LoVo (cell line): ENCODE results near the gene DGLUCY.
"Not testable (repeated sequence)": the region's sequence is repeated elsewhere in the genome, so short reads cannot be mapped to it uniquely, and the experiment has no call there.

Experiments
- DNase-seq: peaks from one replicate; pipeline ENCODE4 v3.0.0-alpha.2; 2016; ENCODE audit warnings: low spot score

Gene DGLUCY

DNA sequence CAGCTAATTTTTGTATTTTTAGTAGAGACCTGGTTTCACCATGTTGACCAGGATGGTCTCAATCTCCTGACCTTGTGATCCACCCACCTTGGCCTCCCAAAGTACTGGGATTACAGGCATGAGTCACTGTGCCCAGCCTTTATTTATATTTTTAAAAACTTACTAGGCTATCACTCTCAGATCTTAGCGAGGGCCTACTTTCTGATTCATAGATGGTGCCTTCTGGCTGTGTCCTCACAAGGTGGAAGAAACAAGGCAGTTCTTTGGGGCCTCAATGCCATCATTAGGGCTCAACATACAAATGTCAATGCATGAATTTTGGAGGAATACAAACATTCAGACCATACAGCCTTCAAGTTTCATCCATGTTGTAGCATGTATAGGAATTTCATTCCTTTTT is 2.4 kb upstream of the DGLUCY start:
- DNase-seq: peak; percentile 26

DNA sequence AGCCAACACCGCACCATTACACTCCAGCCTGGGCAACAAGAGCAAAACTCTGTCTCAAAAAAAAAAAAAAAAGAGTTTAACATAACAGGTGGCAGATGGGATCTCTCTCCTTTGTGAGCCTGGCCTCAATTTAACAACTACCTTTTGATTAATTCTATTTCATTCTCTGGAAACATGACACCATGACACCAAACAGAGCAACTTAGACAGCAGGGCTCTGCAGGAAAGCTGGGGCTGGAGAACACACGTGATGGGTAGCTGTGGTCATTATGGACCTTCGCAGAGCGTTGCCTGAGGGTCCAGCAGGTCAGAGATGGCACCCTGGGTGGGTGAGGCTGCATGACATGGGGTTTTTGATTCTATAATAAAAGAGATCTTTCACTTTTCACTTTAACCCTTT is 1.7 kb upstream of the DGLUCY start:
- no peak for DNase-seq

DNA sequence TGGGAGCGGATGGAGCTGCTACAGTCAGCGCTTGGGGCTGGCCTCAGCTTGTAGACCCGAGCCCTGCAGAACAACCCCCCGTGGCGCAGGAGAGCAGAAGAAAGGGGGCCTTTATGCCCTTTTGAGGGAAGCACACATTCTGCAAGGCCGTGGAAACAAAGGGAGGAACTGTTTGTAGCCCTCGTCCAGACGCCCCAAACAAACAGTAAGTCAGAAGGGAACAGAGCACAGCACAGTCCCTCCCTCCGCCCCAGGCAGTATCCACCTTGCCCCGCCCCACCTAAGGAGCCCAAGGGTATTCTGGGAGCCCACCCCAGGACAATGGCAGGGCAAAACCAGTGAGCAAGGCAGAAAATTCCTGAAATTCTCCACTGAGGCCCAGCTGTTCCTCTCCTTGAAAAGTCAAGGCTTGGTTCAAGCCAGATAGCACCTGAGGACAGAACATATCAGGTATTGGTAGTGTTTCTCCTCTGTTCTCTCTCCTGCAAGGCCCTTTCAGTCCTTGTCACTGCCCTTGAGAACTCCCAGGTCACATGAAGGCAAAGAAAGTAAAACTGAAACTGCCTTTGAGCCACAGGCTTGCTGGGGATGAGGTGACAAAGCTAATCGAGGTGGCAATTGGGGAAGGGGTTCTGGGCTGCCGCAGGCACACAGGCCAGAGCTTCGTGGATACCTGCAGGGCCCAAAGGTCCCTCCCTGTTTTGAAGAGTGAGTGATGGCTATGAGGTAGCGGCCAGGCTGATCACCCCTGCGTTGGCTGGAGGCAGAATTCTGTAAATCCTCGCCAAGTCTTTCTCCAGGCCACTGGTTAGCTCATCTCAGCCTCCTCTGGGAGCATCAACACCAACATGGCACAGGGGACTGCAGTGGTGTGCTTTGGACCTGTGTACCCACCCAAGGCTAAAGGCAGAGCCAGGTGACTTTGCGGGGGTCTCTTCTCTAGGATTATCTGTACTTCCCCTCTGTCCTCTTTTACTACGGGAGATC is 499 bp downstream of the DGLUCY start:
- DNase-seq: peak; percentile 72

DNA sequence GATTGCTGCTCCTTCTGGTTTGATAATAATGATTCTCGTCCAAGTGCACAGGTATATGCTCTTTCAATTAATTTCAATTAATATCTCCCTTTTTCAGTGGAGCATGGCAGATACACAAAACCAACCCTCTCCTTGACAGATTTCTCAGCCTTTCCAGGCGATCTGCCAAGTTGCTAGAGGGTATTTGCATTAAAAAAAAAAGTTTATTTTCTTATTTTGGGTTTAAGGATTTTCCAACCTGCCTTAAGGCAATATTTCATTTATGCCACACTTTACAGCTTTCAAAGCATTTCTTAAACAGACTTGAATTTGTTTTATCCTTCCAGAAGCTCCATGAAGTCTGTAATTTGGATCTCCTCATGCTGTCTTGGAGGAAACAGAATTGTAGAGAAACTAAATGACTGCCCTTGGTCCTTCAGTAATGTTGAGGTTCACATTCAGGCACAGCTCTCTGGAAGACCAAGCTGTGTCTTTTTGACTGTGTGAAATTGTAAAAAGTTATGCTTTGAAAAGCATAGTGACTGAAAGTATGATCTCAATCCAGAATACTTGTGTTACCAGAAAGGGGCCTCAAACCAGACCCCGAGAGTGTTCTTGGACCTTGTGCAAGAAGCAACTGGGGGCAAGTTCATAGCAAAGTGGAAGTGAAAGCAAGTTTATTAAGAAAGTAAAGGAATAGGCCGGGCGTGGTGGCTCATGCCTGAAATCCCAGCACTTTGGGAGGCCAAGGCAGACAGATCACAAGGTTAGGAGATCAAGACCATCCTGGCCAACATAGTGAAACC is 2.3 kb downstream of the DGLUCY start:
- DNase-seq: no peak

DNA sequence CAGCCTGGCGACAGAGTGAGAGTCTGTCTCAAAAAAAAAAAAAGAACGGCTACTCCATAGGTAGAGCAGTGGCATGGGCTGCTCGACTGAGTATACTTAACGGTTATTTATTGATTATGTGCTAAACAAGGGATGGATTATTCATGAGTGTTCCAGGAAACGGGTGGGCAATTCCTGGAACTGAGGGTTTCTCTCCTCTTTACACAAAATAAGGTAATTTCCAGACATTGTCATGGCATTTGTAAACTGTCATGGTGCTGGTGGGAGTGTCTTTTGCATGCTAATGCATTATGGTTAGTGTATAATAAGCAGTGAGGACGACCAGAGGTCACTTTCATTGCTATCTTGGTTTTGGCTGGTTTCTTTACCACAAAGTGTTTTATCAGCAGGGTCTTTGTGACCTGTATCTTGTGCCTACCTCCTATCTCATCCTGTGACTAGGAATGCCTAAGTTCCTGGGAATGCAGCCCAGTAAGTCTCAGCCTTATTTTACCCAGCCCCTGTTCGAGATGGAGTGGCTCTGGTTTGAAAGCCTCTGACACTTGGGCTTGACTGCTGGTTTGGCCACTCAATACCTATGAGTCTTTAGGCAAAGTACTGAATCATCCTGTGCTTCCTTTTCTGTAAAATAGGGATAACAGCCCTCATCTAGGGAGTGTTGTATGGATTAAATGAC is 3.2 kb downstream of the DGLUCY start:
- no peak for DNase-seq

DNA sequence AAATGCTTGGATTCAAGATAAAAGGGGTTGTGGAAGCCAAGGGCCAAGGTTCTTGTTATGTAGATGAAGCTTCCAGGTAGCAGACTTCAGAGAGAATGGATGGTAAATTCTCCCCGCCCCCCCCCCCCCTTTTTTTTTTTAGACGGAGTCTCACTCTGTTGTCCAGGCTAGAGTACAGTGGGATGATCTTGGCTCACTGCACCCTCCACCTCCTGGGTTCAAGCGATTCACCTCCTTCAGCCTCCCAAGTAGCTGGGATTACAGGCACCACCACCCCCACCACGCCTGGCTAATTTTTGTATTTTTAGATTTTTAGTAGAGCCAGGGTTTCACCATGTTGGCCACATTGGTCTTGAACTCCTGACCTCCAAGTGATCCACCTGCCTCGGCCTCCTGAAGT is 4.1 kb downstream of the DGLUCY start:
- DNase-seq: no peak

DNA sequence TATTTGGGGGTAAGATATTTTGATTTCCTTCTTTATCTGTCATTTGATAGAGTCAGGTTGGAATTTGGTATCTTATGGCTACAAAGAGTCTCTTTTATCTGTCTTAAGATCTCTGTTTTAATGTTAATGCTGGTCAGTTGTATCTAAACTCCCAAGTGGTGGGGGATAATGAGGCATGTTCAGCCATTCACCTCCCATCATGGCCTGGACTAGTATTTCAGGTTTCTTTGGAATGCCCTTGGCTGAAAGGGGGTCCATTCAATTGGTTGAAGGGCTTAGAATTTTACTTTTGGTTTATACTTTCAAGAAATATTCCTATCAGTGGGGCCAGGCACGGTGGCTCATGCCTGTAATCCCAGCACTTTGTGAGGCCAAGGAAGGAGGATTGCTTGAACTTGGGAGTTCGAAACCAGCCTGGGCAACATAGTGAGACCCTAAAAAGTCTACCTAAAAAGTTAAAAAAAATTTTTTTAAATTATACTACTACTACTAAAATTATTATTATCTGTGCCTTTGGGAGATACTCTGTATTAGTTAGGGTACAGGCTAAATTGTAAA is 4.7 kb downstream of the DGLUCY start:
- no peak for DNase-seq

DNA sequence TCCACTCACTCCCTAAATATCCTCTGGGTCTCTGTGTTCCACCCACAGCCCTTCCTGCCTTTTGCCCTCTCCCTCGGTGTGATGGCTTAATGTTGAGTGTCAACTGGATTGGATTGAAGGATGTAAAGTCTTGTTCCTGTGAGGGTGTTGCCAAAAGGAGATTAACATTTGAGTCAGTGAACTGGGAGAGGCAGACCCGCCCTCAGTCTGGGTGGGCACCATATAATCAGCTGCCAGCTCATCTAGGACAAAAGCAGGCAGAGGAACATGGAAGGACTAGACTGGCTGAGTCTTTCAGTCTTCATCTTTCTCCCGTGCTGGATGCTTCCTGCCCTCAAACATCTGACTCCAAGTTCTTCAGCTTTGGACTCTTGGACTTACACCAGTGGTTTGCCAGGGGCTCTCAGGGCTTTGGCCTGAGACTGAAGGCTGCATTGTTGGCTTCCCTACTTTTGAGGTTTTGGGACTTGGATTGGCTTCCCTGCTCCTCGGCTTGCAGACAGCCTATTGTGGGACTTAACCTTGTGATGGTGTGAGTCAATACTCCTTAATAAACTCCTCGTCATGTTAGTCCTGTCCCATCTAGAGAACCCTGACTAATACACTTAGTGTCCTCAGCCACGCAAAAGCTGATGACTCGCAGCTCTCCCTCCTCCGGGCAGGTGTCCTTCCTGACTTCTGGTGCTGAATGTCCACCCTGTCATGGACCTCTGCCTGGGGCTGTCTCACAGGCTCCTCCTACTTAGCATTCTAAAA is 5.9 kb downstream of the DGLUCY start:
- DNase-seq: peak; percentile 79

DNA sequence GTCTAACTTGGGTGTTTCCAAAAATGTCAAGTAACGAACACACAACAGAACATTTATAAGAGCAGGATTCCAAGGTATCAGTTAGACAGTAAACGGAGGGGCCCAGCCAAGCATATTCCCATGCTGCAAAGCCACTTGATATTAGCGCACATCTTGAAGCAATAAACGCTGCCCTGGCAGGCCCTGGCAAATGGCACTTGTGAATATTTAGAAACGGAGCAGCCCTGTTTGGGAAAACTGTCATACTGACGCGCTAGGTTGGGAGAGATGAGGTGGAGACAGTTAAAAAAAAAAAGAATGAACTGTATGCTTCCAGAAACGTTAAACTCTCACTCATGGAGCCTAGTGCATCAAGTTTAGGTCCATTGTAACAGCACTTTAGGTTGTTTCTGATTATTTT is 9.3 kb downstream of the DGLUCY start:
- no peak for DNase-seq

DNA sequence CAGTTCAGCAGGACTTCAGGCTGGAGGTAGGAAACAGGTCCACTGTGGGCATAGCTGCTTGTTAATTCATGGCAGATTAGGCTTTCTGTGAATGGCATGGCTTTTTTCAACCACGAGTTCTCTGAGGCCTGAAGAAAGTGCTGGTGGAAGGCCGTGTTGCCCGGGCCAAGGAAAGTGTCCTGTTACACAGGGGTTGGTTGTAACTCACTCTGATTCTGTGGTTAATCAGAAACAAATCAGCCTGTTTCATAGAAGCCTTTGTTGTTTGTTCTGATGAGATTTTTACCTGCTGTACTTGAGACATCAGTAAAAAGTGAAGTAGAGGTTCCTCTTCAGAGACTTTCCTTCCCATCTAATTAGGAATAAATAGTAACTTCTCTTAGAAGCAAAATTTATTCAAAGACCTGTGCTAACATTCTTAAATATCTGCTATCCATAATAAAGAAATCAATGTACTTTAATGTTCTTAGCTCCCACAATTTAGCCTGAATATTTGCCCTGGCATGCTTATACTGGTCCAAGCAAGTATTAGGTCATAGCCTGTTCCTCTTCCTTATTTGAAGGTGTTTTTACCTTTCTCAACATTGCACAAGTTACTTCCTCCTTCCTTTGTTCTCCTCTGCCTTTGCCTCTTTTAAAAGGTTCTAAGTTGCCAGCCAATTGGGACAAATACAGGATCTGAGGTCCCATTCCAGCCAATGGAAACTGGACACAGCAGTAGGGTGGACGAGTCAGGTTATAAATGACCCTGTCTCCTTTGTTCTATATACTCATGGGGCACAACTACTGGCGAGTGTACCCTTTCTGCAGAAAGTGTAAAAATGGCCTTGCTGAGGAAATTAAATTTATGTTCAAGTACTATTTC is 10.8 kb downstream of the DGLUCY start:
- not testable (repeated sequence) for DNase-seq

DNA sequence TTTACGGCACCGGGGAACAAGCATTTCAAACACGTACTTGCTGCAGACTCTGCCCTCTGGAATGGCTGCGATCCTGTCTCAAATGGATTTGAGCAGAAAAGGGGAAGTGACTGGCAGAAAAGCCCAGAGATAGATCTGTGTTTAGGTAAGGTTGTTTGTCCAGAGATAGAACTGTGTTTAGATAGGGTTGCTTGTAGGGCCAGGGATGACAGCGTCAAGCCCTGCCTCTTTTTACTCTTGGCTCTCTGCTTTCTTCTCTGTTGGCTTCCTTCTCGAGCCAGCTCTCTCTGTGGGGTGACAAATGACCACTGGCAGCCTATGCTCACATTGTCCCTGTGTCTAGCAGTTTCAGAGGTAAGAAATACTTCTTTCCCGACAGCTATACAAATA is 11.4 kb downstream of the DGLUCY start:
- DNase-seq: no peak

DNA sequence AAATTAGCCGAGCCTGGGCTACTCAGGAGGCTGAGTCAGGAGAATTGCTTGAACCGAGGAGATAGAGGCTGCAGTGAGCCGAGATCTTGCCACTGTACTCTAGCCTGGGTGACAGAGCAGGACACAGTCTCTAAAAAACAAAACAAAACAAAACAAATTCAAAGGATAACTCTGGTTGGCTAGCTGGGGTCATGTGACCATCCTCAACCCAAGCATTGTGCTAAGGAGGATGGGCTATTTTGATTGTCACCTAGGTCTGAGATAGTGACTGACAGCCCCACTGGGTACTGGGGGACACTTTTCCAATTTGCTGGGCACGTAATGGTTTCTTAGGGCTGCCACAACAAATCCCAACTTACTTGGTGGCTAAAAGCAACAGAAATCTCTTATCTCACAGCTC is 11.9 kb downstream of the DGLUCY start:
- DNase-seq: no peak

DNA sequence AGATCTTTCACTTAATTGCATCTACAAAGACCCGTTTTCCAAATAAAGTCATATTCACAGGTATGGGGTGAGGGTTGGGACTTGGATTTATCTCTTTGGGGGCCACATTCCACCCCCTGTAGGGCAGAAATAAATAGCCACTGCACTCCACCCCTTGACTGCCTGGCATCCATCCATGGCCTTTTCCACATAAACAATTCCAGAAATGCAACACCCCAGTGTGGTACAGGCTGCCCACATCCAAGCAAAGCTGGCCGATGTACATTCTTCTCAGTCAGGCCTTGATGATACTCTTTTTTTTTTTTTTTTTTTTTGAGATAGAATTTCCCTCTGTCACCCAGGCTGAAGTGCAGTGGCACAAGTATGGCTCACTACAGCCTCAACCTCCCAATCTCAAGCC is 12.9 kb downstream of the DGLUCY start:
- no peak for DNase-seq

DNA sequence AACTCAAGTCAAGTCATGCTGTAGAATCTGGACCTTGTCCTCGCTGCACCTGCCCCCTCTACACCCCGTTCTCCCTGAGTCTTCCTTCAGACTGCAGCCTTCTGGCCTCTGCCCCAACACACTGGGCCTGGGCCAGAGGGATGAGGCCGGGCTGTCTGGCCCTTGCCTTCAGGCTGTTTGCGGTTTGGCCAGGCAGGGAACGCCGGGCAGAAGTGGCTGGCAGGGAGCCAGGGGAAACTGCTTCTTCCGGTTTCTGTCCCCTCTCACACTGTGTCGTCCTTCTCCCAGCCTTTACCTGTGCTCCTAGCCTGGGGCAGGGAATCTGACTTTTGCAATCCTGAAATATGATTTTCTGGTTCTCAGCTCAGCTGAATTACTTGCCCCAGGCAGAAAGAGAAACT is 13.5 kb downstream of the DGLUCY start:
- DNase-seq: peak; percentile 76

DNA sequence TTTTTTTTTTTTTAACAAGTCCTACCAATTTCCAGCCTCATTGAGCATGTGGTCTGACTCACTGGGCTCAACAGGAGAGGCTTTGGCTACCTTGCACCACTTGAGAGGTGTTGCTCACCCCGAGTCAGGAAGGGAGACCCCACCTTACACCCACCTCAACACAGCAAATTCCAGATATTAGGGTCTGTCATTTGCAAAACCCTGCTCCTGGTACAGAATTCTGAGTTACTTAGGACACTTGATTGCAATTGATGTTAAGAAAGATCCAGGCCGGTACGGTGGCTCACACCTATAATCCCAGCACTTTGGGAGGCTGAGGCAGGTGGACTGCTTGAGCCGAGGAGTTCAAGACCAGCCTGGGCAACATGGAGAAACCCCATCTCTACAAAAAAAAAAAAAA is 14.1 kb downstream of the DGLUCY start:
- DNase-seq: no peak

DNA sequence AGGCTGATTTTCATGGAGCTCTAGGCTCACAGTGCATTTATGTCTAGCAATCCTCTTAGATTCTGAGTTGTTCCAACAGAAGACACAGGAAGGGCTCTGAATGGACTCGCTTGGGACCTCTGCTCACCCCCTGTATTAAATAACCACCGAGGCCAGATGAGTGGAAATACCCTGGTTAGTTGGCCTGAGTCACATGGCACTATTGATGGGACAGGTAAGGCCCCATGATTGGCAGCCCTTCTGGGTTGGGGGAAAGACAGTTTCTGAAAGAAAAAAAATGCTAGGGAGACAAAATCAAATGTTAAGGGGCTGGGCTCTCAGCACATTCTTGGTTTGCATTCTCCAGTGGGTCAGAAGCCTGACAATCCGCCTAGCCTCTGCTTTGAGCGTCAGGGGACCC is 14.8 kb downstream of the DGLUCY start:
- DNase-seq: no peak

DNA sequence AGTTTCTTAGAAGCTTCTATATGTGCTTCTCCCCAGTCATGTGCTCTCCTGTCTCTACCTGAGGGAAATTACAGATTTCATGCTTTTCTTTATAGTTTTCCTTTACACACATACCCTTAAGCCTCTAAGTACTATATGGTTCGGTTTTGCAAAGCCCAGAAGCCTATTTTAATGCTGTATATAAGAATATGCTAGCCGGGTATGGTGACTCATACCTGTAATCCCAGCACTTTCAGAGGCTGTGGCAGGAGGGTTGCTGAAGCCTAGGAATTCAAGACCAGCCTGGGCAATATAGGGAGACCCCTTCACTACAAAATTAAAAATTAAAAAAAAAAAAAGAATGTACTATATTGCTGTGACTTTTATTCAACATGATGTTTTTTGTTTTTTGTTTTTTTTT is 15.4 kb downstream of the DGLUCY start:
- DNase-seq: no peak

DNA sequence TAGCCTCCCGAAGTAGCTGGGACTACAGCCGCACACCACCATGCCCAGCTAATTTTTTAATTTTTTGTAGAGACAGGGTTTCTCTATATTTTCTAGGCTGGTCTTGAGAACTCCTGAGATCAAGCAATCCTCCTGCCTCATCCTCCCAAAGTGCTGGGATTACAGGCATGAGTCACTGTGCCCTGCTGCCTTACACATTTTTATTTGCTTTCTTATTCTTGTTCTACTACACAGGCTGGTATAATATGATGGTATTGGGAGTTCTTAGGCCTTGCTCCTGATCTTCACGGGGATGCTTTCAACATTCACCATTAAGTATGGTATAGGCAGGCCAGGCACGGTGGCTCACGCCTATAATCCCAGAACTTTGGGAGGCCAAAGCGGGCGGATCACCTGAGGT is 21.2 kb downstream of the DGLUCY start:
- no peak for DNase-seq

DNA sequence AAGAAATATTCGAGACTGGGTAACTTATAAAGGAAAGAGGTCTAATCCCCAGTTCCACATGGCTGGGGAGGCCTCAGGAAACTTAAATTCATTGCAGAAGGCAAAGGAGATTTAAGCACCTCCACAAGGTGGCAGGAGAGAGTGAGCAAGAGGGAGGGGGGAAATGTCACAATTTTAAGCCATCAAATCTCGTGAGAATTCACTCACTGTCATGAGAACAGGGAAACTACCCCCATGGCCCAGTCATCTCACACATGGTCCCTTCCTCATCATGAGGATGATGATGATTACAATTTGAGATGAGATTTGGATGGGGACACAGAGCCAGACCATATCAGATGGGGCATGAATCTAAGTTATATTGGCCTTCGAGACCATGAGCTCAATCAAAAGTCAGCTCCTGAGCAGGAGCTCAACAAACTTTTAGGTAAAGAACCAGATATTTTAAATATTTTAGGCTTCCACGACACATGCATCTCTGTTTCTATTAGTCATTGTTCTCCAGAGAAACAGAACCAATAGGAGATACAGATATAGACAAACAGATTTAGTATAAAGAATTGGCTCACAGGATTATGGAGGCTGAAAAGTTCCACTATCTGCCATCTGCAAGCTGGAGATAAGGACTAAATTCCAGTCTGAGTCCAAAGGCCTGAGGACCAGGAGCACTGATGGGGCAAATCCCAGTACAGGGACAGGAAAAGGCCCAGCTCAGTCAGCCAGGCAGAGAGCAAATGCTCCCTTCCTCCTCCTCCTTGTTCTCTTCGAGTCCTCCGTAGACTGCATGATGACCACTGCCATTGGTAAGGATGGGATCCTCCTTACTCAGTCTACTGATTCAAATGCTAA is 24.9 kb downstream of the DGLUCY start:
- no peak for DNase-seq

DNA sequence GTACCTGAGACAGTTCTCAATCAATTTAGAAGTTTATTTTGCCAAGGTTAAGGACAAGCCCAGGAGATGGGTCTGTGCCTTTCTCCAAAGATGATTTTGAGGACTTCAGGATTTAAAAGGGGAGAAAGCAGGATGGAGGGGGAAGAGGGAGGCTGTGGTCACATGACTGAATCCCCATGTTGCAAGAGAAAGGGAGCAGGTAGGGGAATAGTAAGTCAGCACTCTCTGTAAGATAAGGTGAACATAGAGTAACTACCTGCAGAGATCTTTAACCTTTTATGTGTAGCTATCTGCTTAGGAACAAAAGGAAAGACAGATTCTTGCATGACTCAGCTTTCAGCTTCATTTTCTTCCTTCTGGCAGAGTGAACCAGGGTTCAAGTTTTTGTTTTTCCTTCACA is 25.9 kb downstream of the DGLUCY start:
- DNase-seq: no peak
